Activated B cell treated with CpG ODN at 0.5 μM for 24 hours (primary cell): ENCODE data around the gene RASGRP2. TPM values are rescaled to one million over a fixed set of nuclear protein-coding genes. Genes with fewer than 3 reads are reported as not detected.

ENCODE experiments used
- ATAC-seq: fragments of 200-7000 bp; cut with Tn5 transposase; one replicate; pipeline ENCODE4 v1.10.0; 2021; ENCODE audit warnings: low read depth, mild to moderate bottlenecking, moderate library complexity
- CTCF ChIA-PET: fragments of 350-600 bp; sonication (Branson Sonifier 250); formaldehyde crosslinking; loops from one replicate; lab custom pipeline; 2021; ENCODE audit warnings: antibody characterized with exemption; lab: Charles Lee
- POLR2A ChIA-PET: fragments of 350-600 bp; sonication (Branson Sonifier 250); formaldehyde crosslinking; loops from one replicate; lab custom pipeline; 2021; ENCODE audit warnings: antibody characterized with exemption; lab: Charles Lee
- DNase-seq: peaks from one replicate; pipeline ENCODE4 v3.0.0; 2022
- H3K27ac Mint-ChIP-seq: one replicate; pipeline ENCODE4 v1.8.0; 2020; ENCODE audit warnings: mixed read lengths
- H3K27me3 Mint-ChIP-seq: one replicate; pipeline ENCODE4 v1.8.0; 2021; ENCODE audit warnings: mixed read lengths
- H3K36me3 Mint-ChIP-seq: one replicate; pipeline ENCODE4 v1.8.0; 2021; ENCODE audit warnings: low read depth, mixed read lengths
- H3K4me1 Mint-ChIP-seq: one replicate; pipeline ENCODE4 v1.8.0; 2021; ENCODE audit warnings: mixed read lengths
- H3K4me3 Mint-ChIP-seq: one replicate; pipeline ENCODE4 v1.8.0; 2020; ENCODE audit warnings: mild to moderate bottlenecking, mixed read lengths
- H3K9me3 Mint-ChIP-seq: one replicate; pipeline ENCODE4 v1.8.0; 2020; ENCODE audit warnings: mixed read lengths
- CTCF ChIP-seq: fragments of 200-600 bp; IDR thresholded peaks from one replicate; pipeline ENCODE4 v1.8.0; 2022; ENCODE audit warnings: antibody characterized with exemption, mild to moderate bottlenecking
- intact Hi-C: fragments of 100-400 bp; cut with micrococcal nuclease; formaldehyde crosslinking; loops from one replicate; pipeline ENCODE4 v1.15.1; 2024
- total RNA-seq: library from RNA; stranded (reverse); gene quantifications from 2 replicates; pipeline ENCODE4 v1.2.3, GENCODE V29; 2022

RASGRP2 gene
- total RNA-seq, 1 donor from 2014 or later: 177 TPM

GRCh38 chr11:64767344-64768299 lies 23.7 kb upstream of the RASGRP2 start:
- peaks cover 91% of the 10 kb centered on the region for H3K4me1 Mint-ChIP-seq
- H3K27me3 Mint-ChIP-seq: no peaks in the 10 kb centered on the region
- H3K36me3 Mint-ChIP-seq: peaks cover 92% of the 10 kb centered on the region
- peak overlapping the region; percentile 85 for H3K27ac Mint-ChIP-seq
- intact Hi-C loops: loop anchor here (1.0 kb wide), 2 partner anchors 24 to 79 kb away; no protein-coding TSS in a partner anchor
- TF ChIP-seq CTCF: peak; percentile 82
- H3K4me3 Mint-ChIP-seq: peak overlapping the region; percentile 11
- CTCF ChIA-PET: interaction anchor here (1.0 to 4.5 kb wide), 3 partner anchors 9 to 30 kb away, joined by 3 to 24 read pairs (median 4); partner anchors contain the start of gene RASGRP2
- no peaks in the 10 kb centered on the region for H3K9me3 Mint-ChIP-seq
- ATAC-seq: no peak
- POLR2A ChIA-PET: interaction anchor here (0.7 to 3.1 kb wide), 4 partner anchors 11 to 771 kb away, joined by 3 to 24 read pairs (median 7); partner anchors contain the start of genes RASGRP2 and SF1
- peak; percentile 60 for DNase-seq

- ChIA-PET POLR2A (interaction anchor here (1.0 to 3.1 kb wide), 3 partner anchors 10 to 23 kb away, joined by 5 to 24 read pairs (median 6); partner anchors contain the start of genes RASGRP2 and SF1), CTCF (interaction anchor here (4.5 kb wide), 1 partner anchor 23 kb away, joined by 24 read pairs; the partner anchor contains the start of gene RASGRP2)
- ATAC-seq (no peak), DNase-seq (no peak)
- Mint-ChIP-seq H3K4me1 (peaks cover 91% of the 10 kb centered on the region), H3K27ac (peak overlapping the region; percentile 85), H3K4me3 (no peak overlapping the region), H3K36me3 (peaks cover 91% of the 10 kb centered on the region), H3K9me3 (no peaks in the 10 kb centered on the region), H3K27me3 (no peaks in the 10 kb centered on the region)
- intact Hi-C loops: loop anchor here (1.0 kb wide), 2 partner anchors 24 to 79 kb away; no protein-coding TSS in a partner anchor
- TF ChIP-seq CTCF: no peak
Observed at GRCh38 chr11:64766881-64767280, 22.9 kb upstream of the RASGRP2 start.

GRCh38 chr11:64765851-64766665 lies 22.1 kb upstream of the RASGRP2 start:
- H3K4me1 Mint-ChIP-seq: peaks cover 91% of the 10 kb centered on the region
- intact Hi-C loops: no loop called here

GRCh38 chr11:64765291-64765850 lies 21.4 kb upstream of the RASGRP2 start:
- peak overlapping the region; percentile 85 for H3K27ac Mint-ChIP-seq
- peaks cover 91% of the 10 kb centered on the region for H3K4me1 Mint-ChIP-seq
- H3K36me3 Mint-ChIP-seq: peaks cover 83% of the 10 kb centered on the region
- no peak for ATAC-seq
- POLR2A ChIA-PET: interaction anchor here (1.0 to 7.7 kb wide), 3 partner anchors 12 to 21 kb away, joined by 4 to 158 read pairs (median 74); partner anchors contain the start of genes RASGRP2 and SF1
- CTCF ChIA-PET: interaction anchor here (0.8 to 2.2 kb wide), 4 partner anchors 9 to 62 kb away, joined by 3 to 11 read pairs (median 6); partner anchors contain the start of gene RASGRP2
- TF ChIP-seq CTCF: no peak
- DNase-seq: no peak
- intact Hi-C loops: no loop called here
- H3K27me3 Mint-ChIP-seq: no peaks in the 10 kb centered on the region
- no peaks in the 10 kb centered on the region for H3K9me3 Mint-ChIP-seq
- peak overlapping the region; percentile 52 for H3K4me3 Mint-ChIP-seq

More at GRCh38 chr11:64765851-64766665, 22.1 kb upstream of the RASGRP2 start:
- no peak overlapping the region for H3K4me3 Mint-ChIP-seq
- no peaks in the 10 kb centered on the region for H3K27me3 Mint-ChIP-seq
- ChIA-PET POLR2A (interaction anchor here (1.0 to 7.7 kb wide), 4 partner anchors 11 to 21 kb away, joined by 4 to 158 read pairs (median 6); partner anchors contain the start of genes RASGRP2 and SF1), CTCF (interaction anchor here (4.5 kb wide), 1 partner anchor 22 kb away, joined by 24 read pairs; the partner anchor contains the start of gene RASGRP2)
- no peaks in the 10 kb centered on the region for H3K9me3 Mint-ChIP-seq
- H3K36me3 Mint-ChIP-seq: peaks cover 86% of the 10 kb centered on the region
- DNase-seq (no peak), ATAC-seq (no peak)
- TF ChIP-seq CTCF: no peak
- no peak overlapping the region for H3K27ac Mint-ChIP-seq
